ENCODE results near the gene TMEM254. TPM values are rescaled to one million over a fixed set of nuclear protein-coding genes. Genes with fewer than 3 reads are reported as not detected.
"Not testable (repeated sequence)": the region's sequence is repeated elsewhere in the genome, so short reads cannot be mapped to it uniquely, and the experiment has no call there.

TMEM254 gene
- total RNA-seq, 4 donors from 2014 or later, result 8.0 to 18.8 (median 14.1) TPM

GRCh38 chr10:80041162-80041561 lies 37.3 kb upstream of the TMEM254 start:
- WGBS, 2 donors, result 90 to 95% methylated on average over 6 of the region's 6 CpGs
- TF ChIP-seq POLR2A (IDR thresholded peaks at IDR 0.05), result no peak
- TF ChIP-seq EP300 (IDR thresholded peaks at IDR 0.05), result no peak
- TF ChIP-seq, protein P1, sequence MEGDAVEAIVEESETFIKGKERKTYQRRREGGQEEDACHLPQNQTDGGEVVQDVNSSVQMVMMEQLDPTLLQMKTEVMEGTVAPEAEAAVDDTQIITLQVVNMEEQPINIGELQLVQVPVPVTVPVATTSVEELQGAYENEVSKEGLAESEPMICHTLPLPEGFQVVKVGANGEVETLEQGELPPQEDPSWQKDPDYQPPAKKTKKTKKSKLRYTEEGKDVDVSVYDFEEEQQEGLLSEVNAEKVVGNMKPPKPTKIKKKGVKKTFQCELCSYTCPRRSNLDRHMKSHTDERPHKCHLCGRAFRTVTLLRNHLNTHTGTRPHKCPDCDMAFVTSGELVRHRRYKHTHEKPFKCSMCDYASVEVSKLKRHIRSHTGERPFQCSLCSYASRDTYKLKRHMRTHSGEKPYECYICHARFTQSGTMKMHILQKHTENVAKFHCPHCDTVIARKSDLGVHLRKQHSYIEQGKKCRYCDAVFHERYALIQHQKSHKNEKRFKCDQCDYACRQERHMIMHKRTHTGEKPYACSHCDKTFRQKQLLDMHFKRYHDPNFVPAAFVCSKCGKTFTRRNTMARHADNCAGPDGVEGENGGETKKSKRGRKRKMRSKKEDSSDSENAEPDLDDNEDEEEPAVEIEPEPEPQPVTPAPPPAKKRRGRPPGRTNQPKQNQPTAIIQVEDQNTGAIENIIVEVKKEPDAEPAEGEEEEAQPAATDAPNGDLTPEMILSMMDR (IDR thresholded peaks at IDR 0.05), result no peak
- DNase-seq (ENCODE audit: low spot score in 2 of 2), result no peak
- no peaks in the 10 kb centered on the region for H3K27me3 ChIP-seq
- no peaks in the 10 kb centered on the region for H3K36me3 ChIP-seq
- H3K27ac ChIP-seq, result no peak overlapping the region
- H3K4me1 ChIP-seq, result no peaks in the 10 kb centered on the region
- no peak overlapping the region for H3K4me3 ChIP-seq
- no peaks in the 10 kb centered on the region for H3K9me3 ChIP-seq

DNA sequence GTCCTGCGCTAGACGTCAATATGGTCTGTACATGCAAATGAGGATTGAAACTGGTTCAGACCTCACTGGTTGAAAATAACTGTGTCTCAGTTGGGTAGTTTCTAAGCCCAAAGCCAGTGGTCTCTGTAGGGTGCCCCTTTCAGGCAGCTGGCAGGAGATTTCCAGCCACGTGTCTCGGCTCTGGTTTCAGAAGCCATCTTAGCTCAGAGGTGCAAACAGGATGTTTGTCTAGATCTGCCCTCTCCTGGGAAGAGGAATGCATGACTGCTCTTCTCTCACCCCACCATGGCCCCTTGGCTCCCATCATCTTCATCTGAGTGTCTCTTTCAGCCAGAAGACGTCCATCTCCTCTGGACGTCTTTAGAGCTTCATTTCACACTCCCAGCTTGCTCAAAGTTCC lies 33.5 kb upstream of the TMEM254 start:
- not testable (repeated sequence) for H3K4me1 ChIP-seq; H3K9me3 ChIP-seq; H3K4me3 ChIP-seq; DNase-seq (ENCODE audit: low spot score in 2 of 2); H3K27ac ChIP-seq; H3K27me3 ChIP-seq; H3K36me3 ChIP-seq
- WGBS, 2 donors, result 68 to 72% methylated on average over 6 of the region's 6 CpGs

GRCh38 chr10:80046629-80047441 lies 31.6 kb upstream of the TMEM254 start:
- Histone ChIP-seq H3K27me3 (no peaks in the 10 kb centered on the region), H3K27ac (no peak overlapping the region), H3K9me3 (no peaks in the 10 kb centered on the region), H3K4me1 (no peaks in the 10 kb centered on the region), H3K4me3 (no peak overlapping the region), H3K36me3 (no peaks in the 10 kb centered on the region)
- peak; percentile 49 to 77 for DNase-seq (ENCODE audit: low spot score in 2 of 2)
- WGBS, 2 donors, result 27 to 32% methylated on average over 10 of the region's 10 CpGs
- TF ChIP-seq, protein P1 (IDR thresholded peaks at IDR 0.05), result peak; percentile 62 to 86 (median 76)
- TF ChIP-seq POLR2A (IDR thresholded peaks at IDR 0.05), result no peak

DNA sequence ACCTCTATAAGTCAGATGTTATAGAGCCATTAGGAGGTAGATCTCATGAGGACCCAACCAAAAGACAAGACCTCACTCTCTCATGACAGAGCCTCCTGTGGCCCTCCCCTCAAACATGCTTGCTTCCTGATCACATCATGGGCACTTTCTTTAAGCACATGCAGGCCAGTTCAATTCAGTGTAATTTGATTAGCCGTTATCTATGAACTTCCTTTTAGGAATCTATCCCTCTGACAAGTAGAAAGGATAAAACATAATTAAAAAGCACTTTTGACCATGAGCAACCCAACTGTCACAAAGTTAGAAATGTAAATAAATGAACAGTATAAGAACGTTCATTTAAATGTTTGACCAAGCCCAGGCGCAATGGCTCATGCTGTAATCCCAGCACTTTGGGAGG lies 27.7 kb upstream of the TMEM254 start:
- 87 to 92% methylated on average over 3 of the region's 3 CpGs for WGBS, 2 donors

GRCh38 chr10:80051993-80052392 lies 26.5 kb upstream of the TMEM254 start:
- H3K27ac ChIP-seq, result no peak overlapping the region
- H3K36me3 ChIP-seq, result no peaks in the 10 kb centered on the region
- WGBS, 2 donors, result 66 to 76% methylated on average over 3 of the region's 3 CpGs
- no peak for DNase-seq (ENCODE audit: low spot score in 2 of 2)
- H3K9me3 ChIP-seq, result no peaks in the 10 kb centered on the region
- no peaks in the 10 kb centered on the region for H3K4me1 ChIP-seq
- H3K27me3 ChIP-seq, result no peaks in the 10 kb centered on the region
- H3K4me3 ChIP-seq, result no peak overlapping the region
- TF ChIP-seq EP300 (IDR thresholded peaks at IDR 0.05), result no peak
- TF ChIP-seq POLR2A (IDR thresholded peaks at IDR 0.05), result no peak
- TF ChIP-seq, protein P1 (IDR thresholded peaks at IDR 0.05), result no peak

More for the DNA sequence above, 27.7 kb upstream of the TMEM254 start:
- Histone ChIP-seq H3K4me1 (no peaks in the 10 kb centered on the region), H3K9me3 (no peaks in the 10 kb centered on the region), H3K36me3 (no peaks in the 10 kb centered on the region), H3K27me3 (no peaks in the 10 kb centered on the region), H3K4me3 (no peak overlapping the region), H3K27ac (no peak overlapping the region)
- no peak for DNase-seq (ENCODE audit: low spot score in 2 of 2)
- TF ChIP-seq EP300 (IDR thresholded peaks at IDR 0.05) (no peak), POLR2A (IDR thresholded peaks at IDR 0.05) (no peak)
- TF ChIP-seq, protein P1 (IDR thresholded peaks at IDR 0.05), result no peak
